Chondrocyte (in vitro differentiated cells): ENCODE measurements around the gene TBC1D21. TPM values are rescaled to one million over a fixed set of nuclear protein-coding genes. Genes with fewer than 3 reads are reported as not detected.

Experiments used
- DNase-seq: peaks from one replicate; pipeline ENCODE4 v3.0.0; 2021; ENCODE audit warnings: mixed read lengths, low spot score
- H3K27ac Mint-ChIP-seq: one replicate; pipeline ENCODE4 v1.8.0; 2021; ENCODE audit warnings: mild to moderate bottlenecking, moderate library complexity, mixed read lengths; ENCODE audit not compliant: unreplicated experiment
- H3K27me3 Mint-ChIP-seq: 2 replicates; pipeline ENCODE4 v1.8.0; 2021; ENCODE audit warnings: low read depth, mixed read lengths
- H3K36me3 Mint-ChIP-seq: 2 replicates; pipeline ENCODE4 v1.8.0; 2021; ENCODE audit warnings: low read depth, mixed read lengths
- H3K4me1 Mint-ChIP-seq: 2 replicates; pipeline ENCODE4 v1.8.0; 2021; ENCODE audit warnings: low read depth, mild to moderate bottlenecking, mixed read lengths
- H3K4me3 Mint-ChIP-seq: one replicate; pipeline ENCODE4 v1.8.0; 2021; ENCODE audit warnings: mild to moderate bottlenecking, moderate library complexity, mixed read lengths; ENCODE audit not compliant: unreplicated experiment
- H3K9me3 Mint-ChIP-seq: 2 replicates; pipeline ENCODE4 v1.8.0; 2021; ENCODE audit warnings: low read depth, mixed read lengths
- CTCF ChIP-seq: fragments of 200-600 bp; sonication (generic); IDR thresholded peaks from 2 replicates; pipeline ENCODE4 v1.5.0; 2021; ENCODE audit warnings: antibody characterized with exemption, mild to moderate bottlenecking, moderate library complexity
- total RNA-seq: library from RNA; stranded (reverse); gene quantifications from 3 replicates; pipeline ENCODE4 v1.2.1, GENCODE V29; 2021

Gene TBC1D21
- total RNA-seq, 1 donor from 2014 or later = not detected

- Mint-ChIP-seq H3K9me3 (no peaks in the 10 kb centered on the region), H3K4me1 (no peaks in the 10 kb centered on the region), H3K27me3 (peaks cover 61% of the 10 kb centered on the region), H3K4me3 (no peak overlapping the region), H3K27ac (no peak overlapping the region), H3K36me3 (no peaks in the 10 kb centered on the region)
- TF ChIP-seq CTCF = no peak
- no peak for DNase-seq
These were observed 29.0 kb upstream of the TBC1D21 start for GRCh38 chr15:73844356-73844755.

- H3K4me3 Mint-ChIP-seq = no peak overlapping the region
- TF ChIP-seq CTCF = no peak
- no peak for DNase-seq
- H3K27me3 Mint-ChIP-seq = peaks cover 61% of the 10 kb centered on the region
- no peaks in the 10 kb centered on the region for H3K4me1 Mint-ChIP-seq
- no peaks in the 10 kb centered on the region for H3K36me3 Mint-ChIP-seq
- H3K9me3 Mint-ChIP-seq = no peaks in the 10 kb centered on the region
- no peak overlapping the region for H3K27ac Mint-ChIP-seq
These were observed 27.9 kb upstream of the TBC1D21 start for GRCh38 chr15:73845507-73845906.

GRCh38 chr15:73845907-73846306 lies 27.5 kb upstream of the TBC1D21 start:
- H3K27me3 Mint-ChIP-seq = peaks cover 57% of the 10 kb centered on the region
- H3K9me3 Mint-ChIP-seq = no peaks in the 10 kb centered on the region
- DNase-seq = no peak
- H3K36me3 Mint-ChIP-seq = no peaks in the 10 kb centered on the region
- H3K27ac Mint-ChIP-seq = no peak overlapping the region
- TF ChIP-seq CTCF = no peak
- H3K4me1 Mint-ChIP-seq = no peaks in the 10 kb centered on the region
- H3K4me3 Mint-ChIP-seq = no peak overlapping the region

GRCh38 chr15:73849641-73850040 lies 23.7 kb upstream of the TBC1D21 start:
- no peak overlapping the region for H3K27ac Mint-ChIP-seq
- H3K36me3 Mint-ChIP-seq = no peaks in the 10 kb centered on the region
- no peak for TF ChIP-seq CTCF
- peaks cover 56% of the 10 kb centered on the region for H3K27me3 Mint-ChIP-seq
- no peak for DNase-seq
- H3K4me3 Mint-ChIP-seq = no peak overlapping the region
- H3K4me1 Mint-ChIP-seq = no peaks in the 10 kb centered on the region
- no peaks in the 10 kb centered on the region for H3K9me3 Mint-ChIP-seq

GRCh38 chr15:73850228-73850627 lies 23.1 kb upstream of the TBC1D21 start:
- H3K4me3 Mint-ChIP-seq = no peak overlapping the region
- H3K27me3 Mint-ChIP-seq = peaks cover 61% of the 10 kb centered on the region
- no peaks in the 10 kb centered on the region for H3K36me3 Mint-ChIP-seq
- no peak for TF ChIP-seq CTCF
- no peak overlapping the region for H3K27ac Mint-ChIP-seq
- DNase-seq = no peak
- no peaks in the 10 kb centered on the region for H3K9me3 Mint-ChIP-seq
- no peaks in the 10 kb centered on the region for H3K4me1 Mint-ChIP-seq
